Small intestine (tissue), 7 donors: ENCODE measurements around the gene CDC14A. TPM values are rescaled to one million over a fixed set of nuclear protein-coding genes. Genes with fewer than 3 reads are reported as not detected.
"Not testable (repeated sequence)": the region's sequence is repeated elsewhere in the genome, so short reads cannot be mapped to it uniquely, and the experiment has no call there.

Source experiments
- DNase-seq, 2 donors: peaks; one replicate each; pipeline versions ENCODE4 v3.0.0 to v3.0.0-alpha.2; 2013
- FAIRE-seq: peaks from 2 replicates; lab custom pipeline; 2012; peaks lifted over from hg19 to GRCh38; lab: Jason Lieb, UNC
- H3K27ac ChIP-seq, 3 donors: one replicate each; pipeline ENCODE4 v1.5.1; 2013; ENCODE audit warnings: low read length in 2 of 3, mild to moderate bottlenecking in 2 of 3, control low read depth in 1 of 3, inconsistent platforms in 1 of 3, low read depth in 1 of 3, moderate library complexity in 1 of 3
- H3K27me3 ChIP-seq, 3 donors: one replicate each; pipeline ENCODE4 v1.6.1; 2013; ENCODE audit warnings: low read length in 3 of 3, inconsistent platforms in 1 of 3; ENCODE audit not compliant: control insufficient read depth in 3 of 3, insufficient read depth in 3 of 3
- H3K36me3 ChIP-seq, 3 donors: one replicate each; pipeline ENCODE4 v1.6.1; 2013; ENCODE audit warnings: low read length in 3 of 3, inconsistent platforms in 1 of 3, low read depth in 1 of 3, mild to moderate bottlenecking in 1 of 3, moderate library complexity in 1 of 3; ENCODE audit not compliant: control insufficient read depth in 3 of 3, insufficient read depth in 2 of 3
- H3K4me1 ChIP-seq, 3 donors: one replicate each; pipeline ENCODE4 v1.6.1; 2013; ENCODE audit warnings: low read length in 2 of 3, inconsistent platforms in 1 of 3, low read depth in 1 of 3, mild to moderate bottlenecking in 1 of 3, moderate library complexity in 1 of 3; ENCODE audit not compliant: control insufficient read depth in 3 of 3, insufficient read depth in 2 of 3
- H3K4me3 ChIP-seq, 3 donors: one replicate each; pipeline ENCODE4 v1.5.1; 2013; ENCODE audit warnings: low read length in 3 of 3, control low read depth in 1 of 3, inconsistent platforms in 1 of 3, low read depth in 1 of 3, mild to moderate bottlenecking in 1 of 3, moderate library complexity in 1 of 3
- H3K9me3 ChIP-seq, 2 donors: one replicate each; pipeline ENCODE4 v1.6.1; 2013; ENCODE audit warnings: low read depth in 1 of 2, low read length in 1 of 2; ENCODE audit not compliant: control insufficient read depth in 2 of 2, insufficient read depth in 1 of 2
- WGBS, 3 donors: extraction: QIAGEN DNeasy Blood & Tissue Kit; methylation state at CpG; one replicate each; pipeline ENCODE4 v1.1.7; 2013; 5-methylcytosine and 5-hydroxymethylcytosine counted together
- polyA plus RNA-seq, 4 donors: library from polyadenylated mRNA; stranded (reverse) in 3 of 4; unstranded in 1 of 4; fragments of 200-250 nt in 3 of 4; fragments of 120-200 nt in 1 of 4; gene quantifications; one replicate each; pipeline versions ENCODE4 v1.2.1 to v1.2.3, GENCODE V29; 2013
- donor health status: healthy with polysubstance abuse.
- donor health status: control.
- donor health status: control.
- donor health status: Bipolar disorder and iron deficiency.
- donor health status: healthy.

The CDC14A gene
- polyA plus RNA-seq, 4 donors = 4.2 to 18.0 (median 12.6) TPM

- not testable (repeated sequence) for H3K4me1 ChIP-seq, H3K4me3 ChIP-seq, DNase-seq, H3K36me3 ChIP-seq, FAIRE-seq, H3K9me3 ChIP-seq, H3K27me3 ChIP-seq, H3K27ac ChIP-seq
- 89 to 93% (median 93%) methylated on average over 5 of the region's 5 CpGs for WGBS, 3 donors
Measured at GRCh38 chr1:100405902-100406301, 53.6 kb downstream of the CDC14A start.

GRCh38 chr1:100407390-100407789 is 55.1 kb downstream of the CDC14A start:
- FAIRE-seq, DNase-seq, H3K4me3 ChIP-seq, H3K36me3 ChIP-seq, H3K27me3 ChIP-seq, H3K9me3 ChIP-seq, H3K27ac ChIP-seq, H3K4me1 ChIP-seq: not testable (repeated sequence)
- WGBS, 3 donors = 95 to 100% (median 97%) methylated on average over 3 of the region's 3 CpGs

- H3K4me3 ChIP-seq = no peak overlapping the region
- no peaks in the 10 kb centered on the region for H3K9me3 ChIP-seq
- DNase-seq (no peak), FAIRE-seq (no peak)
- H3K27ac ChIP-seq = no peak overlapping the region
- H3K27me3 ChIP-seq = no peaks in the 10 kb centered on the region
- 97 to 99% (median 97%) methylated on average over 4 of the region's 4 CpGs for WGBS, 3 donors
- peaks cover 0 to 6% (median 2%) of the 10 kb centered on the region in 3 donors for H3K4me1 ChIP-seq
- peaks cover 0 to 2% (median 2%) of the 10 kb centered on the region in 3 donors for H3K36me3 ChIP-seq
Measured at GRCh38 chr1:100411019-100411418, 58.7 kb downstream of the CDC14A start.

DNA sequence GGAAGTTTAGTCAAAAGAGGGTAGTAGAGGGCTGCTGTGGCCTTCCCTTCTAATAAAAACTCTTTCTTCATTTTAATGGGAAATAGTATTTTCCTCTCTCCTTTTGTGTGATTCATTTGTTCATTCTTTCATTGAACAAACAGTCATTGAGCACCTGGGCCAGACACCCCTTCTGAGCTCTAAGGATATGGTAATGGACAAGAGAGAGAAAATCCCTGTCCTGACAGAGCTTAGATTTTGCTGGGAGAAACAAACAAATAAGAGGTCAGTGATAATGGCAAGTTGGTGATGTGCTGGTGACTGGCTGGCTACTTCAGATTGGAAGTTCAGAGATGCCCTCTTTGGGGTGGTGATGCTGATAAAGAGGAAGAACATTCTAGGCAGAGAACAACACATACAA is 59.3 kb downstream of the CDC14A start:
- Histone ChIP-seq H3K36me3 (peaks cover 0 to 2% (median 2%) of the 10 kb centered on the region in 3 donors), H3K27ac (no peak overlapping the region), H3K9me3 (no peaks in the 10 kb centered on the region), H3K4me1 (peaks cover 0 to 6% (median 2%) of the 10 kb centered on the region in 3 donors), H3K4me3 (no peak overlapping the region), H3K27me3 (no peaks in the 10 kb centered on the region)
- DNase-seq = no peak
- FAIRE-seq = no peak

- WGBS, 3 donors = 49 to 80% (median 65%) methylated on average over 2 of the region's 2 CpGs
- Histone ChIP-seq H3K36me3 (peaks cover 0 to 9% (median 6%) of the 10 kb centered on the region in 3 donors), H3K27ac (peak overlapping the region in 1 of 3 donors; percentile 31), H3K4me1 (peaks cover 0 to 6% (median 2%) of the 10 kb centered on the region in 3 donors), H3K9me3 (no peaks in the 10 kb centered on the region), H3K27me3 (no peaks in the 10 kb centered on the region), H3K4me3 (no peak overlapping the region)
- peak in 1 of 2 donors; percentile 13 for DNase-seq
- no peak for FAIRE-seq
Measured at GRCh38 chr1:100413035-100413434, 60.7 kb downstream of the CDC14A start.

- DNase-seq (peak in 1 of 2 donors; percentile 40), FAIRE-seq (no peak)
- no peak overlapping the region for H3K4me3 ChIP-seq
- H3K27me3 ChIP-seq = no peaks in the 10 kb centered on the region
- WGBS, 3 donors = 67 to 73% (median 70%) methylated on average over 5 of the region's 5 CpGs
- H3K4me1 ChIP-seq = peaks cover 0 to 6% (median 0%) of the 10 kb centered on the region in 3 donors
- H3K9me3 ChIP-seq = peaks cover 0 to 6% of the 10 kb centered on the region in 2 donors
- no peak overlapping the region for H3K27ac ChIP-seq
- H3K36me3 ChIP-seq = peaks cover 2 to 9% (median 6%) of the 10 kb centered on the region in 3 donors
Measured at GRCh38 chr1:100414693-100415497, 62.6 kb downstream of the CDC14A start.

DNA sequence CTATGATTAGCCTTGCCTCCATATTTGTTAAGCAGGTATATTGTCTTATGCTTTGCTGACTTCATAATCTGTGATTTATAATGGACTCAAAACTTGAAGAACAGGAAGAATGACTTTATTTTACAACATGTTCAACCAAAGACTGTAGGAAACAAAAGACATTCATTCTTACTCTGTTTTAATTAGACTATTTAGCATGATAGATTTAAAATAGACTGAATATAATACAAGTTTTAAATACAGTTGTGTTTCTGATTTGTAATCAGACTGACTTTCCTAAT is 63.1 kb downstream of the CDC14A start:
- Histone ChIP-seq H3K36me3 (peaks cover 2 to 9% (median 6%) of the 10 kb centered on the region in 3 donors), H3K27ac (no peak overlapping the region), H3K27me3 (no peaks in the 10 kb centered on the region), H3K4me3 (no peak overlapping the region), H3K9me3 (peaks cover 0 to 6% of the 10 kb centered on the region in 2 donors), H3K4me1 (peaks cover 0 to 6% (median 0%) of the 10 kb centered on the region in 3 donors)
- DNase-seq = peak; percentile 20 to 45
- FAIRE-seq = no peak

- H3K27me3 ChIP-seq = no peaks in the 10 kb centered on the region
- peaks cover 0 to 6% (median 0%) of the 10 kb centered on the region in 3 donors for H3K4me1 ChIP-seq
- H3K9me3 ChIP-seq = peaks cover 0 to 6% of the 10 kb centered on the region in 2 donors
- no peak overlapping the region for H3K27ac ChIP-seq
- H3K4me3 ChIP-seq = no peak overlapping the region
- H3K36me3 ChIP-seq = peaks cover 2 to 12% (median 4%) of the 10 kb centered on the region in 3 donors
- FAIRE-seq (no peak), DNase-seq (no peak)
- 64 to 84% (median 83%) methylated on average over 2 of the region's 2 CpGs for WGBS, 3 donors
Measured at GRCh38 chr1:100419072-100419471, 66.8 kb downstream of the CDC14A start.
